H9 (cell line): ENCODE data around the gene INSM2. TPM values are rescaled to one million over a fixed set of nuclear protein-coding genes. Genes with fewer than 3 reads are reported as not detected.

Source experiments
- DNase-seq: peaks from one replicate; pipeline ENCODE4 v3.0.0-alpha.2; 2017
- H2AFZ ChIP-seq: one replicate; pipeline ENCODE4 v1.6.1; 2013; ENCODE audit warnings: mild to moderate bottlenecking, low read length, control low read depth, moderate library complexity
- H2AK5ac ChIP-seq: 2 replicates; pipeline ENCODE4 v1.6.1; 2013; ENCODE audit warnings: low read length, control low read depth, mixed read lengths; ENCODE audit not compliant: insufficient read length
- H2BK120ac ChIP-seq: one replicate; pipeline ENCODE4 v1.6.1; 2013; ENCODE audit warnings: low read depth, mild to moderate bottlenecking, low read length, control low read depth, inconsistent platforms; ENCODE audit not compliant: poor library complexity, severe bottlenecking
- H2BK12ac ChIP-seq: 2 replicates; pipeline ENCODE4 v1.6.1; 2013; ENCODE audit warnings: low read length, control low read depth, mixed read lengths, low read depth; ENCODE audit not compliant: insufficient read length
- H2BK15ac ChIP-seq: 2 replicates; pipeline ENCODE4 v1.6.1; 2013; ENCODE audit warnings: low read depth, low read length, control low read depth
- H2BK20ac ChIP-seq: one replicate; pipeline ENCODE4 v1.6.1; 2013; ENCODE audit warnings: low read depth, mild to moderate bottlenecking, low read length, control low read depth, inconsistent platforms; ENCODE audit not compliant: poor library complexity, severe bottlenecking
- H2BK5ac ChIP-seq: 2 replicates; pipeline ENCODE4 v1.6.1; 2013; ENCODE audit warnings: low read length, control low read depth, mixed read lengths; ENCODE audit not compliant: insufficient read length
- H3K14ac ChIP-seq: 2 replicates; pipeline ENCODE4 v1.6.1; 2013; ENCODE audit warnings: low read length, control low read depth; ENCODE audit not compliant: insufficient read depth
- H3K18ac ChIP-seq: 2 replicates; pipeline ENCODE4 v1.6.1; 2013; ENCODE audit warnings: low read depth, mild to moderate bottlenecking, mixed read lengths, low read length, control low read depth; ENCODE audit not compliant: insufficient read length
- H3K23ac ChIP-seq: 2 replicates; pipeline ENCODE4 v1.6.1; 2013; ENCODE audit warnings: low read length, control low read depth, mixed read lengths, low read depth; ENCODE audit not compliant: insufficient read length
- H3K23me2 ChIP-seq: 2 replicates; pipeline ENCODE4 v1.6.1; 2013; ENCODE audit warnings: low read depth, mild to moderate bottlenecking, mixed read lengths, low read length, control low read depth; ENCODE audit not compliant: insufficient read length, poor library complexity, severe bottlenecking
- H3K27ac ChIP-seq: 2 replicates; pipeline ENCODE4 v1.5.1; 2013; ENCODE audit warnings: low read length, control low read depth, mixed read lengths, low read depth; ENCODE audit not compliant: insufficient read length
- H3K27me3 ChIP-seq: 2 replicates; pipeline ENCODE4 v1.6.1; 2013; ENCODE audit warnings: low read length, control low read depth, inconsistent platforms; ENCODE audit not compliant: insufficient read depth
- H3K4ac ChIP-seq: 2 replicates; pipeline ENCODE4 v1.6.1; 2013; ENCODE audit warnings: low read depth, mild to moderate bottlenecking, control low read depth, inconsistent platforms, low read length, moderate library complexity
- H3K4me1 ChIP-seq: 2 replicates; pipeline ENCODE4 v1.6.1; 2013; ENCODE audit warnings: low read length, control low read depth, inconsistent platforms; ENCODE audit not compliant: insufficient read depth
- H3K4me2 ChIP-seq: 2 replicates; pipeline ENCODE4 v1.6.1; 2013; ENCODE audit warnings: low read length, control low read depth, mixed read lengths; ENCODE audit not compliant: insufficient read length, insufficient read depth
- H3K56ac ChIP-seq: 2 replicates; pipeline ENCODE4 v1.6.1; 2013; ENCODE audit warnings: low read depth, mild to moderate bottlenecking, mixed read lengths, low read length, control low read depth; ENCODE audit not compliant: insufficient read length
- H3K79me1 ChIP-seq: 2 replicates; pipeline ENCODE4 v1.6.1; 2013; ENCODE audit warnings: low read depth, mild to moderate bottlenecking, moderate library complexity, low read length, control low read depth, inconsistent platforms; ENCODE audit not compliant: insufficient read depth, poor library complexity, severe bottlenecking
- H3K79me2 ChIP-seq: 2 replicates; pipeline ENCODE4 v1.6.1; 2013; ENCODE audit warnings: low read length, control low read depth, inconsistent platforms; ENCODE audit not compliant: insufficient read depth
- H3K9ac ChIP-seq: 2 replicates; pipeline ENCODE4 v1.6.1; 2013; ENCODE audit warnings: low read length, control low read depth, mixed read lengths; ENCODE audit not compliant: insufficient read length; ENCODE audit errors: extremely low read depth
- H3K9me3 ChIP-seq: one replicate; pipeline ENCODE4 v1.6.1; 2013; ENCODE audit warnings: low read depth, low read length, inconsistent platforms; ENCODE audit not compliant: control insufficient read depth
- H3T11ph ChIP-seq: one replicate; pipeline ENCODE4 v1.6.1; 2013; ENCODE audit warnings: mild to moderate bottlenecking, low read length, control low read depth, inconsistent platforms
- H4K20me1 ChIP-seq: one replicate; pipeline ENCODE4 v1.6.1; 2013; ENCODE audit not compliant: control insufficient read depth, insufficient read length, insufficient read depth
- H4K5ac ChIP-seq: 2 replicates; pipeline ENCODE4 v1.6.1; 2013; ENCODE audit warnings: low read depth, mild to moderate bottlenecking, mixed read lengths, low read length, control low read depth; ENCODE audit not compliant: insufficient read length
- H4K8ac ChIP-seq: replicated peaks from 2 replicates; pipeline ENCODE4 v1.6.1; 2013; ENCODE audit warnings: low read length, control low read depth, mixed read lengths, low read depth; ENCODE audit not compliant: insufficient read length
- H4K91ac ChIP-seq: 2 replicates; pipeline ENCODE4 v1.6.1; 2013; ENCODE audit warnings: low read depth, mild to moderate bottlenecking, moderate library complexity, mixed read lengths, low read length, control low read depth; ENCODE audit not compliant: insufficient read length
- H3K27ac Mint-ChIP-seq, 3 experiments: 2 replicates in 2 of 3; 3 replicates in 1 of 3; pipeline ENCODE4 v1.8.0; 2020 to 2021; ENCODE audit warnings: mixed read lengths in 3 of 3, mild to moderate bottlenecking in 1 of 3, moderate library complexity in 1 of 3
- H3K27me3 Mint-ChIP-seq: 2 replicates; pipeline ENCODE4 v1.8.0; 2021; ENCODE audit warnings: low read depth, mild to moderate bottlenecking, moderate library complexity, mixed read lengths
- H3K36me3 Mint-ChIP-seq, 3 experiments: 2 replicates in 2 of 3; 3 replicates in 1 of 3; pipeline ENCODE4 v1.8.0; 2020 to 2021; ENCODE audit warnings: low read depth in 3 of 3, mixed read lengths in 3 of 3; ENCODE audit not compliant: insufficient read depth in 1 of 3
- H3K4me1 Mint-ChIP-seq, 2 experiments: 2 replicates each; pipeline ENCODE4 v1.8.0; 2020; ENCODE audit warnings: mixed read lengths in 2 of 2
- H3K4me3 Mint-ChIP-seq, 2 experiments: 2 replicates in 1 of 2; 3 replicates in 1 of 2; pipeline ENCODE4 v1.8.0; 2020 to 2021; ENCODE audit warnings: mild to moderate bottlenecking in 2 of 2, mixed read lengths in 2 of 2, moderate library complexity in 1 of 2
- H3K9me3 Mint-ChIP-seq, 2 experiments: 2 replicates in 1 of 2; 3 replicates in 1 of 2; pipeline ENCODE4 v1.8.0; 2020; ENCODE audit warnings: mild to moderate bottlenecking in 2 of 2, mixed read lengths in 2 of 2, moderate library complexity in 1 of 2
- WGBS: extraction: QIAGEN DNeasy Blood & Tissue Kit; methylation state at CpG from one replicate; pipeline ENCODE4 v1.1.7; 2013; ENCODE audit warnings: missing lambda C conversion rate, low lambda C conversion rate, mixed read lengths; ENCODE audit not compliant: insufficient read length; ENCODE audit errors: extremely low coverage; 5-methylcytosine and 5-hydroxymethylcytosine counted together
- total RNA-seq: library from RNA; stranded (reverse); gene quantifications from 2 replicates; pipeline ENCODE4 v1.2.1, GENCODE V29; 2021
- TF ChIP-seq, protein P1 (sequence below): fragments of 200-600 bp; sonication (generic); conservative IDR thresholded peaks from 3 replicates; pipeline ENCODE4 v1.8.0; 2021; ENCODE audit warnings: antibody characterized with exemption, mild to moderate bottlenecking

Gene INSM2
- total RNA-seq, 1 experiment from 2014 or later, result not detected

DNA sequence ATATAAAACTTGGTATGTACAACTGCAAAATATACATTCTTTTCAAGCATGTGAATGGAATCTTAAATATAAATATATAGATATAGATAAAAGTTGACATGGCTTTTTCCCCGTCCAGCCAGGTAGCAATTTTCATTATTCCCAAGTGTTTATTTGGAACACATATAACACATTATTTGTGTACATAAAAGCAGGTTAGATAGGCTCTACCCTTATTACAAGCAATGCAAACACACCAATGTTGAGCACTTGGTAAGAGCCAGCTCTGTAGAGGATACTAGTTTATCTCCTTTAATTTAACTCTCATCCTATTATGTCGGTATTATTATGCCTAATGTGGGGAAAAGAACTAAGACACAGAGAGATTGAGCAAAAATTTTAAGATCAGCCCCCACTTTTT, 7.0 kb upstream of the INSM2 start:
- Mint-ChIP-seq H3K27me3 (peaks cover 45% of the 10 kb centered on the region), H3K9me3 (no peaks in the 10 kb centered on the region; a peak in 1 of 5 replicates), H3K36me3 (no peaks in the 10 kb centered on the region; a peak in 1 of 7 replicates), H3K27ac (no peak overlapping the region), H3K4me3 (no peak overlapping the region), H3K4me1 (no peaks in the 10 kb centered on the region)
- Histone ChIP-seq H3K23me2 (no peaks in the 10 kb centered on the region), H3K4me2 (no peak overlapping the region), H4K5ac (no peak overlapping the region), H2BK12ac (no peak overlapping the region), H3K27ac (no peak overlapping the region), H3K79me1 (no peaks in the 10 kb centered on the region), H3T11ph (no peak overlapping the region), H3K23ac (no peak overlapping the region), H2AK5ac (no peak overlapping the region), H4K20me1 (no peaks in the 10 kb centered on the region), H3K79me2 (no peaks in the 10 kb centered on the region), H3K18ac (no peak overlapping the region), H2AFZ (no peak overlapping the region), H3K4ac (no peak overlapping the region), H3K14ac (no peak overlapping the region), H2BK120ac (no peak overlapping the region), H4K8ac (no peak overlapping the region), H2BK20ac (no peak overlapping the region), H3K9me3 (no peaks in the 10 kb centered on the region), H3K27me3 (no peaks in the 10 kb centered on the region; the same call in 1 of the 2 replicates), H3K56ac (no peak overlapping the region), H3K4me1 (no peaks in the 10 kb centered on the region), H2BK5ac (no peak overlapping the region), H3K9ac (no peak overlapping the region), H4K91ac (no peak overlapping the region), H2BK15ac (no peak overlapping the region)
- TF ChIP-seq, protein P1, sequence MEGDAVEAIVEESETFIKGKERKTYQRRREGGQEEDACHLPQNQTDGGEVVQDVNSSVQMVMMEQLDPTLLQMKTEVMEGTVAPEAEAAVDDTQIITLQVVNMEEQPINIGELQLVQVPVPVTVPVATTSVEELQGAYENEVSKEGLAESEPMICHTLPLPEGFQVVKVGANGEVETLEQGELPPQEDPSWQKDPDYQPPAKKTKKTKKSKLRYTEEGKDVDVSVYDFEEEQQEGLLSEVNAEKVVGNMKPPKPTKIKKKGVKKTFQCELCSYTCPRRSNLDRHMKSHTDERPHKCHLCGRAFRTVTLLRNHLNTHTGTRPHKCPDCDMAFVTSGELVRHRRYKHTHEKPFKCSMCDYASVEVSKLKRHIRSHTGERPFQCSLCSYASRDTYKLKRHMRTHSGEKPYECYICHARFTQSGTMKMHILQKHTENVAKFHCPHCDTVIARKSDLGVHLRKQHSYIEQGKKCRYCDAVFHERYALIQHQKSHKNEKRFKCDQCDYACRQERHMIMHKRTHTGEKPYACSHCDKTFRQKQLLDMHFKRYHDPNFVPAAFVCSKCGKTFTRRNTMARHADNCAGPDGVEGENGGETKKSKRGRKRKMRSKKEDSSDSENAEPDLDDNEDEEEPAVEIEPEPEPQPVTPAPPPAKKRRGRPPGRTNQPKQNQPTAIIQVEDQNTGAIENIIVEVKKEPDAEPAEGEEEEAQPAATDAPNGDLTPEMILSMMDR, result no peak
- no CpG with 5 or more reads among the region's 2 CpGs for WGBS
- DNase-seq, result no peak
